ENCODE measurements around the gene FRAT2. TPM values are rescaled to one million over a fixed set of nuclear protein-coding genes. Genes with fewer than 3 reads are reported as not detected.

FRAT2 gene
- total RNA-seq, 1 experiment from 2014 or later = 4.7 TPM

GRCh38 chr10:97360705-97361536, 26.4 kb upstream of the FRAT2 start:
- intact Hi-C loops (cut with micrococcal nuclease; ENCODE audit: unreplicated experiment) = no loop called here
- H3K4me1 ChIP-seq (ENCODE audit: insufficient read depth, low read length, poor library complexity, severe bottlenecking) = no peaks in the 10 kb centered on the region
- no peak for DNase-seq (ENCODE audit: low spot score)
- POLR2A ChIA-PET (ENCODE audit: low non-redundant PET) = no interaction called here
- CTCF ChIA-PET = no interaction called here
- no peak for TF ChIP-seq CTCF (conservative IDR thresholded peaks at IDR 0.05; ENCODE audit: low read depth, low read length)
- H3K27me3 ChIP-seq (replicated peaks; ENCODE audit: insufficient read depth, low read depth, low read length, poor library complexity) = no peaks in the 10 kb centered on the region
- no peaks in the 10 kb centered on the region for H3K9me3 ChIP-seq (ENCODE audit: low read depth, low read length, poor library complexity, severe bottlenecking)
- H3K27ac ChIP-seq (ENCODE audit: low read depth, low read length, poor library complexity, severe bottlenecking) = no peak overlapping the region
- peaks cover 14% of the 10 kb centered on the region for H3K36me3 ChIP-seq (ENCODE audit: insufficient read depth, low read length, poor library complexity, severe bottlenecking)
- BruUV-seq (replicated peaks) = no TSS peak
- H3K4me3 ChIP-seq (ENCODE audit: low read depth, low read length, poor library complexity, severe bottlenecking) = no peak overlapping the region

GRCh38 chr10:97358781-97359180, 24.3 kb upstream of the FRAT2 start:
- Histone ChIP-seq H3K27me3 (replicated peaks; ENCODE audit: insufficient read depth, low read depth, low read length, poor library complexity) (no peaks in the 10 kb centered on the region), H3K9me3 (ENCODE audit: low read depth, low read length, poor library complexity, severe bottlenecking) (no peaks in the 10 kb centered on the region), H3K4me1 (ENCODE audit: insufficient read depth, low read length, poor library complexity, severe bottlenecking) (no peaks in the 10 kb centered on the region), H3K4me3 (ENCODE audit: low read depth, low read length, poor library complexity, severe bottlenecking) (no peak overlapping the region), H3K36me3 (ENCODE audit: insufficient read depth, low read length, poor library complexity, severe bottlenecking) (peaks cover 14% of the 10 kb centered on the region), H3K27ac (ENCODE audit: low read depth, low read length, poor library complexity, severe bottlenecking) (no peak overlapping the region)
- intact Hi-C loops (cut with micrococcal nuclease; ENCODE audit: unreplicated experiment) = no loop called here
- TF ChIP-seq EZH2 (IDR thresholded peaks at IDR 0.05; ENCODE audit: borderline replicate concordance, low read depth, low read length, poor library complexity, severe bottlenecking) (no peak), CTCF (conservative IDR thresholded peaks at IDR 0.05; ENCODE audit: low read depth, low read length) (no peak)
- ChIA-PET POLR2A (ENCODE audit: low non-redundant PET) (no interaction called here), CTCF (no interaction called here)
- DNase-seq (ENCODE audit: low spot score) = no peak
- BruUV-seq (replicated peaks) = no TSS peak

- H3K27me3 ChIP-seq (replicated peaks; ENCODE audit: insufficient read depth, low read depth, low read length, poor library complexity) = no peaks in the 10 kb centered on the region
- BruUV-seq (replicated peaks) = no TSS peak
- H3K27ac ChIP-seq (ENCODE audit: low read depth, low read length, poor library complexity, severe bottlenecking) = no peak overlapping the region
- H3K4me3 ChIP-seq (ENCODE audit: low read depth, low read length, poor library complexity, severe bottlenecking) = no peak overlapping the region
- TF ChIP-seq EZH2 (IDR thresholded peaks at IDR 0.05; ENCODE audit: borderline replicate concordance, low read depth, low read length, poor library complexity, severe bottlenecking) (no peak), CTCF (conservative IDR thresholded peaks at IDR 0.05; ENCODE audit: low read depth, low read length) (no peak)
- H3K4me1 ChIP-seq (ENCODE audit: insufficient read depth, low read length, poor library complexity, severe bottlenecking) = no peaks in the 10 kb centered on the region
- H3K9me3 ChIP-seq (ENCODE audit: low read depth, low read length, poor library complexity, severe bottlenecking) = no peaks in the 10 kb centered on the region
- H3K36me3 ChIP-seq (ENCODE audit: insufficient read depth, low read length, poor library complexity, severe bottlenecking) = peaks cover 11% of the 10 kb centered on the region
- ChIA-PET POLR2A (ENCODE audit: low non-redundant PET) (no interaction called here), CTCF (no interaction called here)
- DNase-seq (ENCODE audit: low spot score) = no peak
- intact Hi-C loops (cut with micrococcal nuclease; ENCODE audit: unreplicated experiment) = no loop called here
These were observed 23.8 kb upstream of the FRAT2 start for GRCh38 chr10:97358349-97358748.

Measured in A673 (cell line).